NCI-H82 treated with DMSO at 0.1 percent for 48 hours (cell line): ENCODE measurements around the gene G6PC2.
"Not testable (repeated sequence)": the region's sequence is repeated elsewhere in the genome, so short reads cannot be mapped to it uniquely, and the experiment has no call there.

ENCODE experiments used
- DNase-seq: peaks from one replicate; lab custom pipeline; 2025; ENCODE audit not compliant: unreplicated experiment; lab: John Stamatoyannopoulos, UW

The G6PC2 gene

GRCh38 chr2:168904358-168904757, 3.3 kb downstream of the G6PC2 start:
- DNase-seq = no peak

GRCh38 chr2:168907940-168908662, 7.0 kb downstream of the G6PC2 start:
- no peak for DNase-seq

- DNase-seq = no peak
These were observed 9.2 kb downstream of the G6PC2 start for GRCh38 chr2:168910330-168910729.

DNA sequence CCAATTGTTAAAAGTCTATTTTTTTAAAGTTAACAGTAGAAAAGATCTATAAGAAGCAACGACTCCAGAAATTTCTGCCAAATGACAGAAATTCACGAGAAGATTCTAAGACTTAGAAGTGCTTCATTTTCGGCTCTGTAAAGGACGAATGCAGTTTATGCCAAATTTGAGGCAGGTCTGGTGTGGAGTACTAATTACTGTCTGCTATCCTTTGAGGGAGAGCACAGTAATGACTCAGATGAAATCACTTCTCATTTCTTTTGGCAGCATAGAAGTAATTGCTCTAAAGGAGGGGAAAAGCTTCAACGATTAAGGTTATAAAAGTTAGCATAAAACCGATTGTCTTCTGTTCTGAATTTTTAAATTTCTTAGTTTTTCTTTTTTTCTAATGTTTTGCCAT, 11.4 kb downstream of the G6PC2 start:
- DNase-seq = no peak

DNA sequence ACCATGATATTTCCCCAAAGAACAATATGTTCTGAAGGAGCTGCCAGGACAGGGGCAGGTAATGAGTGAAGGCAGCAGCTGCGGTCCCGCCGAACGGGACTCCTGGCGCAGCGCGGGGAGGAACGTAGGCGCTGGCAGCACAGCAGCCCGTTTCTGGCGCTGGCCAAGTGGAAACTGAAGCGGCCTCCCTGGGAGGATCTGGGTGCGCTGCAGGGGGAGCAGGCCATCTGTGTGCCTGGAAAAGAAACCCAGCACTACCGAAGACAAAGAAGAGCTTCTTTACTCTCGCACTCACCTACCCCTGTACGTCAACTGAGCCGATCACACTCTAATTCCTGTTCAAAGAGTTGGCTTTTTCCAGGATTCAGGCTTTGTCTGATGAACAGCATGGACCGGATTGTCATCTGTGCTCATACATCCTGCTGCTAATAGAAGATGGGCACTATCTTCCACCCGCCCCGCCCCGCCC, 11.8 kb downstream of the G6PC2 start:
- peak; percentile 13 for DNase-seq

GRCh38 chr2:168913495-168913894, 12.4 kb downstream of the G6PC2 start:
- no peak for DNase-seq

- no peak for DNase-seq
These were observed 14.6 kb downstream of the G6PC2 start for GRCh38 chr2:168915441-168916330.

GRCh38 chr2:168916331-168916675, 15.2 kb downstream of the G6PC2 start:
- DNase-seq = no peak

DNA sequence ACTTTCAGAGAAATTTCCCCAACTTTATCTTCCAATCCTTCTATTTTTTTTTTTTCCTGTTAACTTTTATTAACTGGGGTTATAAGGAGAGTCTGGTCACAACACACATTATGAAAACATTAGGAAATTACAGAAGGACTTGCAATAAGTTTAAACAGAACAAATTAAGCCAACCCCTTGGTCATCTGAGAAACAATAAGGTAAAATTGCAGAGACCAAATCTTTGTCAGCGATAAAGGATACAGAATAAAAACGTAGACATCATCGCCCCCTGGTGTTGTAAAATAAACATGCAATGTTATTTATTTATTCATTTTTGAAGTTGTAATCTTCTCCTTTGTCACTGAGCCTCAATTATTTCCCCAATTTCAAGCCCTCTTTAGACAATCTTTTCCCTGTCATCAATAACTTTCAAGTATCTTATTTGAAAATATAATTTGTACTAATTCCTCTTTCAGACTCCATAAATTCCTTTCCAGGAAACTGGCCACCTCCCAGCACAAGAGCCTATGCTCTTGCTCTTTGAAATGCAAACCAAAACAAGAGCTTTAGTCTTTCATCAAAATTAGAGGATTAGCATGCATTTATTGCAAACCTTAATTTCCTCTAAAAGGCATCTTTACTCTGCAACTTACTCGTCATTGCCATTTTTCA, 19.5 kb downstream of the G6PC2 start:
- peak; percentile 14 for DNase-seq

- no peak for DNase-seq
These were observed 25.7 kb downstream of the G6PC2 start for GRCh38 chr2:168926621-168927386.

DNA sequence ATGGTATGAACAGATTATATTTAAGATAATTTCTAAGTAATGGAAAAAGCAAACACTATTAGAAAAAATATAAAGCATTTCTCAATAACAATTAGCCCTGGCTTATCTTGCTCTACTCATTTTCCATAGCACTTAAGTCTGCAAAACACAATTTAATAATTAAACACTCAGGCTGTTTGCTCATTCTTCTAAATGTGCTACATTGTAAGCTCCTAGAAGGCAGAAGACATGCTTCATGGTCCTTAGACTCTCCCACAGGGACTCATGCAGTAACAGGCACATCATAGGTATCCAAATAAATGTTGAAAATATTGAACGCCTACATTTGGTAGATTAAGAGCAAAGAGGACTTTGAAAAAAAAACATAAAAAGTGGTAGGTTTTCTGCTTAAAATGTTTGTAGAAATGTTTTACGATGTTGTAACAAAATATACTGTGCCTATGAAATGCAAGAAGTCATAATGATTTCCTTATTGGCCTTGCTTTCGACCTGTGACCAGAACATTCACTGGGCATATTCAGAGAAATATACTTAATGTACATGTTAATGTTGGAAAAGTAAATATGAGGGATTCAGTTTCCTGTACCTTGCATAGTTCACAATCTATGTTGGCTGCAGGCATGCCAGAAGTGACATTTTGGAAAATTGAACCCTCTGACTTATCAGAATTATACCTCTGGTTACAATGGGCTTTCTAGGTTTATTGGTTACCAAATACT, 27.2 kb downstream of the G6PC2 start:
- DNase-seq = no peak

- no peak for DNase-seq
These were observed 27.9 kb downstream of the G6PC2 start for GRCh38 chr2:168929031-168929430.

- no peak for DNase-seq
These were observed 29.2 kb downstream of the G6PC2 start for GRCh38 chr2:168930242-168930641.

DNA sequence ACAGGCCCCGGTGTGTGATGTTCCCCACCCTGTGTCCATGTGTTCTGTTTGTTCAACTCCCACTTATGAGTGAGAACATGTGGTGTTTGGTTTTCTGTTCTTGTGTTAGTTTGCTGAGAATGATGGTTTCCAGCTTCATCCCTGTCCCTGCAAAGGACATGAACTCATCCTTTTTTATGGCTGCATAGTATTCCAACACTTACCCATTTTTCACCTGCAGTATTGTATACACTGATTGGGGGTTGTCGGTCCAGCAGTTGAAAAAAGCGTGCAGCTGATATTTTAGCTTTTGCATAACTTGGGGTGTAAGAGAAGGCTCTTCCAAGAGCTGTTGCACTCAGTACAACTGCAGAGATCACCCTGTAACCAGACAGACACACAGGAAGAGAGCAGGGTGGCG, 31.1 kb downstream of the G6PC2 start:
- not testable (repeated sequence) for DNase-seq

- DNase-seq = no peak
These were observed 33.7 kb downstream of the G6PC2 start for GRCh38 chr2:168934826-168935225.

GRCh38 chr2:168935810-168936581, 34.9 kb downstream of the G6PC2 start:
- DNase-seq = no peak

DNA sequence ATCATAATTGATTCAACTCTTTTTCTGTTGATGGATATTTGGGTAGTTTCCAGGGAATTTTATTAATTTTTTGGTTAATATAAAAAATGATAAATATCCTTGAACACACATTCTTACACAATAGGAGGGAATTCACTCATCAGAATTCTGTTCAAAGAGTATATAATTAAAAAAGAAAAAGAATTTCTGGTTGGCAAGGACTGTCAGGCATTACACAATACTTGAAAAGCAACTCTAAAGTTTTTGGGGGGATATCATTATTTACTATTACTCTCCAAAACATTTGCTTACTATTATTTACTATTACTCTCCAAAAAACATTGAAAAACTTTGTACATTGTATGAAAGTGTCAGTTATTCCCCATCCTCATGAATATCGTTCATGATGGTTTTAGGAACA, 38.0 kb downstream of the G6PC2 start:
- DNase-seq = no peak

- no peak for DNase-seq
These were observed 38.8 kb downstream of the G6PC2 start for GRCh38 chr2:168939918-168940317.

GRCh38 chr2:168941297-168941696, 40.2 kb downstream of the G6PC2 start:
- DNase-seq = no peak

- no peak for DNase-seq
These were observed 43.0 kb downstream of the G6PC2 start for GRCh38 chr2:168944065-168944464.
